ENCODE measurements around the gene DBX1.

DBX1 gene

DNA sequence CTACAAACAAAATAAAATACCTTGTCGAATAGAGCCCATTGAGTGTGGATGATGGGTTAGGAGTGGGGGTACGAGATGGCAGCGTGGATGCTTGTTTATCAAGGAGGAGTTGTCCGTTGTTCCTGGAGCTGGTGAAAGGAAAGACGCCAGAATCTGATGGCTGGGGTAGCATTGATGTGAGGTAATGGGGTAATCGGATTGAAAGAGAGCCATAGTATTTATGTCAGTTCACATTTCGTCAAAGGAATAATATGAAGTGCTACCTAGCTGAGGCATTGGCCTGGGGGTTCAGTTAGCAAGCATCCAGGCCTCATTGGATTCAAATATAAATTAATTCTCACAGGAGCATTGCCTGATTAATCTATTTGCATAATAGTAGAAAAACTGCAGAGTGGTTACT, 16.9 kb upstream of the DBX1 start:
- DNase-seq (ENCODE audit: low read depth), result no peak
- H3K4me3 ChIP-seq (ENCODE audit: low read length), result no peak overlapping the region
- TF ChIP-seq, protein P1, sequence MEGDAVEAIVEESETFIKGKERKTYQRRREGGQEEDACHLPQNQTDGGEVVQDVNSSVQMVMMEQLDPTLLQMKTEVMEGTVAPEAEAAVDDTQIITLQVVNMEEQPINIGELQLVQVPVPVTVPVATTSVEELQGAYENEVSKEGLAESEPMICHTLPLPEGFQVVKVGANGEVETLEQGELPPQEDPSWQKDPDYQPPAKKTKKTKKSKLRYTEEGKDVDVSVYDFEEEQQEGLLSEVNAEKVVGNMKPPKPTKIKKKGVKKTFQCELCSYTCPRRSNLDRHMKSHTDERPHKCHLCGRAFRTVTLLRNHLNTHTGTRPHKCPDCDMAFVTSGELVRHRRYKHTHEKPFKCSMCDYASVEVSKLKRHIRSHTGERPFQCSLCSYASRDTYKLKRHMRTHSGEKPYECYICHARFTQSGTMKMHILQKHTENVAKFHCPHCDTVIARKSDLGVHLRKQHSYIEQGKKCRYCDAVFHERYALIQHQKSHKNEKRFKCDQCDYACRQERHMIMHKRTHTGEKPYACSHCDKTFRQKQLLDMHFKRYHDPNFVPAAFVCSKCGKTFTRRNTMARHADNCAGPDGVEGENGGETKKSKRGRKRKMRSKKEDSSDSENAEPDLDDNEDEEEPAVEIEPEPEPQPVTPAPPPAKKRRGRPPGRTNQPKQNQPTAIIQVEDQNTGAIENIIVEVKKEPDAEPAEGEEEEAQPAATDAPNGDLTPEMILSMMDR (conservative IDR thresholded peaks at IDR 0.05; ENCODE audit: low read length), result no peak

DNA sequence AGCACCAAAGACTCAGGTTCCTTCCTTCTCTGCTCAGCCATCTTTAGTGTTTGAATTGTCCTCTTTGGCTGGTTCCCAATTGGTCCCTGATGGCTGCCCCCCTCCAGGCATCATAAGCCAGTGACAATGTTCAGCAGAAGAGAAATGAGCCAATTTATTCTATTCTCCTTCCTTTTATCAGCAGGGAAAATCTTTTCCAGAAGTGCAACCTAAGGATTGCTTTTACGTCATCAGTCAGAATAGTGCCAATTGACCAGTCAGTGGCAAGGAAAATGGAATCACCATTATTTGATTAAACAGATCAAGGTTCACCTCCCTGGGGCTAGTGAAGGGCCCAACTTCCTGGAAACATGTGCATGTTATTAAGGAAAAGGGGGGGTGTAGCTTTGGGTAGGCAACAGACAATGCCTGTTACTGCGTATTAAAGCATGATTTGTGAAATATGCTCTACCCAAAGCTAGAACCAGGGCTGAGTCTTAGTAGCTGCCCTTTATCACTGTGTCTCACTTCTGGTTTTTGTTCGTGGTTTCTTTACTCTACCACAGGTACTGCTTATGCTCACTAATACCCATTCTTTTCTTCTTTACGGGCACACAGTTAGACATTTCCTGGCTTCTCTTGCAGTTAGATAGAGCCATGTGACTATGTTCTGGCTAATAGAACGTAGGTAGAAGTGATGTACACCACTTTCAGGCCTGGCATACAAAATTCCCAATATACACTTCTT, 12.6 kb upstream of the DBX1 start:
- H3K4me3 ChIP-seq (ENCODE audit: low read length), result no peak overlapping the region
- TF ChIP-seq, protein P1 (conservative IDR thresholded peaks at IDR 0.05; ENCODE audit: low read length), result no peak
- DNase-seq (ENCODE audit: low read depth), result no peak

DNA sequence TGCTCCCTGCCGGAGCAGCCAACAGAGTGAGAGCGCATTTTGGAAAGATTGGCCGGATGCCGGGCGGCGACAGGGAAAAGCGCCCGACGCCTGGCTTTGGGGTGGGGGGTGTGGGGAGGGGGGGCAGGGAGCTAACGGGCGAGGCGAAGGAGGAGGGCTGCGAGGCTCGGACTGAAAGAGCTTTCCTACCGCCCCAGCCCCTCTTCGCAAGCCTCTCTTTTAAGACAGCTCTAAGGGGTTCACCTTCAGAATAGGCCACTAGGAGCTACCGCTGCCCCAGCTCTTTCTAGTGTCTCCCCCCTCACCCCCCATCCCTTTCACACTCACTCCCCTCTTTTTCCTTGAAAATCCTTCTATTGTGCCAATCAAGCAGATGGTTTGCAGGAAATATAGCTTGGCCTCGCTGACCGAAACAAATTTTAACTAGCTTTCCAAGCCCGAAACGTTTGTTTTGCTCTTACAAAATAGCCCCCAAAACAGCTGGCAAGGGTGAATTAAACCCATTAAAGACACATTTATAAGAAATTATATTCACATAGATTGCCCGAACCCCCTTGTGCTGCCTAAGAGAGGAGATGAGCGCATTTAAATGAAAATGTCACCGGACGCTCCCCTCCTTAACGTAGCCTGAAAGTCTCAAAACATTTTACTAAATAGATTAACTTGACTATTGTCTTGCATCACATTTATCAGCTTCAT, 3.7 kb upstream of the DBX1 start:
- no peak for DNase-seq (ENCODE audit: low read depth)
- peak overlapping the region; percentile 41 for H3K4me3 ChIP-seq (ENCODE audit: low read length)
- TF ChIP-seq, protein P1 (conservative IDR thresholded peaks at IDR 0.05; ENCODE audit: low read length), result no peak

- DNase-seq (ENCODE audit: low read depth), result peak; percentile 24
- peak overlapping the region; percentile 41 for H3K4me3 ChIP-seq (ENCODE audit: low read length)
- TF ChIP-seq, protein P1 (conservative IDR thresholded peaks at IDR 0.05; ENCODE audit: low read length), result no peak
These were observed 2.8 kb upstream of the DBX1 start for GRCh38 chr11:20162824-20163782.

DNA sequence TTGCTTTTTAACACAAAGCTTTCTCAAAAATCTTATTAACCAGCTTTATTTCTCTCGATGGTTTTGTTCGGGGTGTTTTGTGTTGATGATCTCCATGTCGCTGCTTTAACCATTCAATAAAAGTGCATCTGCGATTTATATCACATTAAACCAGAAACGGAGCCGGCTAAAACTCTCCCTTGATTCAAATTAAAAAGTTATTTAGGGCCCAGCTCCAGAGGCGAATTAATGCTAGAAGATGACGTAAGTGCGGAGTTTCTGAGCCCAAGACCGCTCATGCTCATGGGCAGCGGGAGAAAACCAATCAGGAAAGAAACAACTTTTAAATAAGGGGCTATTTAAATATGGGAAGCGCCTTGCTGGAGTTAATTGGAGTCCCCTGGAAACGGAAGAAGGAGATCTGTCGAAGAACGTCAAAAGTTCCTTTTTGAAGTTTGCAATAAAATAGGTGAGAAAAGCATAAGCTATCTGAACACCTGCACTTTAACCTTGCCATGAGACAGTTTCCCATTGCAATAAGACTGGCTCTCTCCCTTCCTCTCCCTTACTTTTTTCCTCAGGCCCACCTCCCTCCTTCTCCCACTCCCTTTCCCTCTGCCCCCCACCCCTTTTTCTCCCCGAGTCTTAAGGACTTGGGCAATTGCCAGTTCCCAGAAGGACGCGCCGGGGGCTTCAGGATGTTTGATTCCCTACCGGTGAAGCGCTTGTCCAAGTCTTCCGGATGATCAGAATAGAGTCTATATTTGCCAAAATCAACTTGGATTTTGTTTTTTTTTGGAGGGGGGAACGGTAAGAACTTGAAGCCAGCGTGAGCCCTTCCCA, 1.9 kb upstream of the DBX1 start:
- DNase-seq (ENCODE audit: low read depth), result no peak
- no peak overlapping the region for H3K4me3 ChIP-seq (ENCODE audit: low read length)
- TF ChIP-seq, protein P1 (conservative IDR thresholded peaks at IDR 0.05; ENCODE audit: low read length), result no peak

GRCh38 chr11:20161230-20161918, 1.1 kb upstream of the DBX1 start:
- TF ChIP-seq, protein P1 (conservative IDR thresholded peaks at IDR 0.05; ENCODE audit: low read length), result no peak
- DNase-seq (ENCODE audit: low read depth), result no peak
- no peak overlapping the region for H3K4me3 ChIP-seq (ENCODE audit: low read length)
